ELR (cell line): Measurements from ENCODE around the gene TENM4.

Source experiments
- DNase-seq: peaks from one replicate; pipeline ENCODE4 v3.0.0-alpha.2; 2015; ENCODE audit warnings: low read depth

Gene TENM4

GRCh38 chr11:79447038-79447786 lies 6.4 kb upstream of the TENM4 start:
- DNase-seq, result no peak

- no peak for DNase-seq
These were observed 4.1 kb upstream of the TENM4 start for GRCh38 chr11:79444923-79445322.

- peak; percentile 1 for DNase-seq
These were observed 638 bp upstream of the TENM4 start for GRCh38 chr11:79441461-79441875.

GRCh38 chr11:79439886-79440570 lies 802 bp downstream of the TENM4 start:
- DNase-seq, result no peak

- DNase-seq, result peak; percentile 50
These were observed 1.4 kb downstream of the TENM4 start for GRCh38 chr11:79439410-79439885.

- peak; percentile 35 for DNase-seq
These were observed 2.0 kb downstream of the TENM4 start for GRCh38 chr11:79438631-79439409.

- peak; percentile 48 for DNase-seq
These were observed 2.7 kb downstream of the TENM4 start for GRCh38 chr11:79437981-79438630.

- DNase-seq, result peak; percentile 63
These were observed 3.4 kb downstream of the TENM4 start for GRCh38 chr11:79437278-79437980.

- no peak for DNase-seq
These were observed 3.9 kb downstream of the TENM4 start for GRCh38 chr11:79436919-79437277.

- no peak for DNase-seq
These were observed 6.5 kb downstream of the TENM4 start for GRCh38 chr11:79434283-79434682.

- no peak for DNase-seq
These were observed 8.7 kb downstream of the TENM4 start for GRCh38 chr11:79432138-79432537.

- peak; percentile 81 for DNase-seq
These were observed 9.3 kb downstream of the TENM4 start for GRCh38 chr11:79431535-79431934.

GRCh38 chr11:79430280-79430679 lies 10.6 kb downstream of the TENM4 start:
- no peak for DNase-seq

GRCh38 chr11:79428406-79428805 lies 12.4 kb downstream of the TENM4 start:
- no peak for DNase-seq

- DNase-seq, result no peak
These were observed 13.1 kb downstream of the TENM4 start for GRCh38 chr11:79427611-79428327.

GRCh38 chr11:79427126-79427525 lies 13.7 kb downstream of the TENM4 start:
- no peak for DNase-seq

- no peak for DNase-seq
These were observed 15.4 kb downstream of the TENM4 start for GRCh38 chr11:79425463-79425862.

- no peak for DNase-seq
These were observed 17.1 kb downstream of the TENM4 start for GRCh38 chr11:79423736-79424135.

- DNase-seq, result no peak
These were observed 18.0 kb downstream of the TENM4 start for GRCh38 chr11:79422866-79423265.

- no peak for DNase-seq
These were observed 19.0 kb downstream of the TENM4 start for GRCh38 chr11:79421820-79422219.

GRCh38 chr11:79419120-79419519 lies 21.7 kb downstream of the TENM4 start:
- DNase-seq, result peak; percentile 89
